GM12875 (cell line): ENCODE measurements around the gene GJA3.

ENCODE experiments used
- H3K4me3 ChIP-seq: one replicate; pipeline ENCODE4 v1.5.1; 2011; ENCODE audit warnings: low read depth, low read length, control low read depth
- CTCF ChIP-seq: IDR thresholded peaks from 2 replicates; pipeline ENCODE4 v1.5.1; 2011; ENCODE audit warnings: low read depth, mild to moderate bottlenecking, control low read depth, inconsistent platforms, low read length, moderate library complexity, borderline replicate concordance; ENCODE audit not compliant: insufficient read depth

Gene GJA3

GRCh38 chr13:20160306-20161274 lies at the start of gene GJA3:
Gene GJA3 (minus strand): TSS chr13:20161052. CDS start chr13:20143288, 17,764 bp downstream.
- peak within 1 kb of the TSS; percentile 53 for H3K4me3 ChIP-seq
- TF ChIP-seq CTCF = no peak

GRCh38 chr13:20209948-20210347 lies 49.1 kb upstream of the GJA3 start:
- no peak overlapping the region for H3K4me3 ChIP-seq
- TF ChIP-seq CTCF = no peak

- TF ChIP-seq CTCF = no peak
- H3K4me3 ChIP-seq = no peak overlapping the region
Measured at GRCh38 chr13:20206698-20207235, 45.9 kb upstream of the GJA3 start.

GRCh38 chr13:20206065-20206697 lies 45.3 kb upstream of the GJA3 start:
- no peak for TF ChIP-seq CTCF
- no peak overlapping the region for H3K4me3 ChIP-seq

- no peak for TF ChIP-seq CTCF
- H3K4me3 ChIP-seq = no peak overlapping the region
Measured at GRCh38 chr13:20198781-20199180, 37.9 kb upstream of the GJA3 start.

GRCh38 chr13:20197361-20197834 lies 36.5 kb upstream of the GJA3 start:
- TF ChIP-seq CTCF = peak; percentile 52
- no peak overlapping the region for H3K4me3 ChIP-seq
